Endometrium (tissue), 2 donors: ENCODE measurements around the gene ANKS1A.

ENCODE experiments used
- FAIRE-seq: peaks from 2 replicates; lab custom pipeline; 2012; peaks lifted over from hg19 to GRCh38; lab: Jason Lieb, UNC
- donor health status: control.
- donor health status: control.

The ANKS1A gene

GRCh38 chr6:35043381-35044130, 154.5 kb downstream of the ANKS1A start:
- FAIRE-seq: no peak

GRCh38 chr6:35044145-35044745, 155.2 kb downstream of the ANKS1A start:
- FAIRE-seq: no peak

GRCh38 chr6:35044761-35045421, 155.8 kb downstream of the ANKS1A start:
- no peak for FAIRE-seq

- no peak for FAIRE-seq
Observed at GRCh38 chr6:35046103-35046502, 157.0 kb downstream of the ANKS1A start.

- no peak for FAIRE-seq
Observed at GRCh38 chr6:35046862-35047261, 157.8 kb downstream of the ANKS1A start.

GRCh38 chr6:35047265-35048011, 158.4 kb downstream of the ANKS1A start:
- no peak for FAIRE-seq

GRCh38 chr6:35048031-35048613, 159.1 kb downstream of the ANKS1A start:
- no peak for FAIRE-seq

GRCh38 chr6:35048631-35049083, 159.6 kb downstream of the ANKS1A start:
- FAIRE-seq: no peak

GRCh38 chr6:35049156-35049735, 160.2 kb downstream of the ANKS1A start:
- FAIRE-seq: no peak

GRCh38 chr6:35049900-35050756, 161.1 kb downstream of the ANKS1A start:
- no peak for FAIRE-seq

GRCh38 chr6:35050757-35051330, 161.8 kb downstream of the ANKS1A start:
- no peak for FAIRE-seq

- FAIRE-seq: no peak
Observed at GRCh38 chr6:35051396-35051795, 162.3 kb downstream of the ANKS1A start.

GRCh38 chr6:35051997-35052583, 163.0 kb downstream of the ANKS1A start:
- no peak for FAIRE-seq

- FAIRE-seq: no peak
Observed at GRCh38 chr6:35052694-35053565, 163.9 kb downstream of the ANKS1A start.

- no peak for FAIRE-seq
Observed at GRCh38 chr6:35053701-35054100, 164.6 kb downstream of the ANKS1A start.

- FAIRE-seq: no peak
Observed at GRCh38 chr6:35054106-35054742, 165.2 kb downstream of the ANKS1A start.

GRCh38 chr6:35054743-35055130, 165.7 kb downstream of the ANKS1A start:
- no peak for FAIRE-seq

- no peak for FAIRE-seq
Observed at GRCh38 chr6:35055891-35056290, 166.8 kb downstream of the ANKS1A start.

GRCh38 chr6:35056952-35057351, 167.9 kb downstream of the ANKS1A start:
- no peak for FAIRE-seq
